HEK293 (cell line): ENCODE measurements around the gene MBNL2.

Experiments
- CTCF ChIA-PET: fragments of 350-600 bp; formaldehyde crosslinking; extraction: SDS; loops from one replicate; lab custom pipeline; 2021; ENCODE audit warnings: antibody characterized with exemption; lab: Yijun Ruan, JAX
- POLR2A ChIA-PET: fragments of 300-600 bp; formaldehyde crosslinking; extraction: SDS; loops from one replicate; lab custom pipeline; 2020; ENCODE audit warnings: antibody characterized with exemption, inconsistent platforms; lab: Yijun Ruan, JAX
- H3K27ac ChIP-seq: fragments of 200-500 bp; sonication (Bioruptor generic); 2 replicates; pipeline ENCODE4 v1.5.1; 2014; ENCODE audit warnings: low read depth, low read length, control low read depth, inconsistent platforms; ENCODE audit errors: extremely low read depth
- H3K36me3 ChIP-seq, 2 experiments: fragments of 200-500 bp in 1 of 2; sonication (Bioruptor generic) in 1 of 2; 1 replicate in 1 of 2; 2 replicates in 1 of 2; pipeline ENCODE4 v1.5.1; 2014 to 2017; ENCODE audit warnings: inconsistent platforms in 2 of 2, low read length in 2 of 2; ENCODE audit not compliant: control insufficient read depth in 2 of 2, insufficient read depth in 1 of 2
- H3K4me1 ChIP-seq: fragments of 200-500 bp; sonication (Bioruptor generic); 2 replicates; pipeline ENCODE4 v1.5.1; 2014; ENCODE audit warnings: mild to moderate bottlenecking, low read length, inconsistent platforms; ENCODE audit not compliant: control insufficient read depth, insufficient read depth
- H3K4me3 ChIP-seq: 2 replicates; pipeline ENCODE4 v1.5.1; 2011; ENCODE audit warnings: low read depth, mild to moderate bottlenecking, control low read depth, low read length, moderate library complexity
- H3K9me3 ChIP-seq: fragments of 200-500 bp; sonication (Bioruptor generic); 2 replicates; pipeline ENCODE4 v1.5.1; 2014; ENCODE audit warnings: low read depth, low read length, inconsistent platforms; ENCODE audit not compliant: control insufficient read depth, insufficient read depth
- GLIS2 ChIP-seq: fragments of 450-650 bp; formaldehyde crosslinking; IDR thresholded peaks from 2 replicates; pipeline ENCODE4 v1.5.1; 2016; ENCODE audit warnings: missing biosample characterization, missing genetic modification characterization
- OSR2 ChIP-seq: fragments of 450-650 bp; formaldehyde crosslinking; IDR thresholded peaks from 2 replicates; pipeline ENCODE4 v1.5.1; 2016; ENCODE audit warnings: missing biosample characterization, missing genetic modification characterization
- PRDM10 ChIP-seq: fragments of 450-650 bp; formaldehyde crosslinking; IDR thresholded peaks from 2 replicates; pipeline ENCODE4 v1.5.1; 2016; ENCODE audit warnings: missing biosample characterization, missing genetic modification characterization
- PRDM2 ChIP-seq: fragments of 450-650 bp; formaldehyde crosslinking; IDR thresholded peaks from 2 replicates; pipeline ENCODE4 v1.5.1; 2016; ENCODE audit warnings: missing biosample characterization, missing genetic modification characterization, borderline replicate concordance
- REPIN1 ChIP-seq: fragments of 450-650 bp; formaldehyde crosslinking; IDR thresholded peaks from 2 replicates; pipeline ENCODE4 v1.5.1; 2017; ENCODE audit warnings: missing biosample characterization, missing genetic modification characterization, low read depth
- SP3 ChIP-seq: fragments of 450-650 bp; formaldehyde crosslinking; IDR thresholded peaks from 2 replicates; pipeline ENCODE4 v1.5.1; 2016; ENCODE audit warnings: missing biosample characterization, missing genetic modification characterization
- ZBTB20 ChIP-seq: fragments of 450-650 bp; formaldehyde crosslinking; IDR thresholded peaks from 2 replicates; pipeline ENCODE4 v1.5.1; 2016; ENCODE audit warnings: missing biosample characterization, missing genetic modification characterization
- ZNF221 ChIP-seq: fragments of 450-650 bp; formaldehyde crosslinking; IDR thresholded peaks from 2 replicates; pipeline ENCODE4 v1.5.1; 2017; ENCODE audit warnings: missing biosample characterization, missing genetic modification characterization, borderline replicate concordance
- ZNF366 ChIP-seq: fragments of 450-650 bp; formaldehyde crosslinking; conservative IDR thresholded peaks from 2 replicates; pipeline ENCODE4 v1.5.1; 2016; ENCODE audit warnings: missing biosample characterization, missing genetic modification characterization
- ZNF558 ChIP-seq: fragments of 450-650 bp; formaldehyde crosslinking; IDR thresholded peaks from 2 replicates; pipeline ENCODE4 v1.5.1; 2016; ENCODE audit warnings: missing biosample characterization, missing genetic modification characterization
- ZNF626 ChIP-seq: fragments of 450-650 bp; sonication (Bioruptor Pico); formaldehyde crosslinking; IDR thresholded peaks from 2 replicates; pipeline ENCODE4 v1.5.1; 2018; ENCODE audit warnings: missing biosample characterization, missing genetic modification characterization, inconsistent platforms
- ZNF701 ChIP-seq: fragments of 450-650 bp; formaldehyde crosslinking; IDR thresholded peaks from 2 replicates; pipeline ENCODE4 v1.5.1; 2016; ENCODE audit warnings: missing biosample characterization, missing genetic modification characterization
- ZNF768 ChIP-seq: fragments of 450-650 bp; formaldehyde crosslinking; IDR thresholded peaks from 2 replicates; pipeline ENCODE4 v1.5.1; 2018; ENCODE audit warnings: missing biosample characterization, mild to moderate bottlenecking, missing genetic modification characterization
- ZNF792 ChIP-seq: fragments of 450-650 bp; formaldehyde crosslinking; IDR thresholded peaks from 2 replicates; pipeline ENCODE4 v1.5.1; 2016; ENCODE audit warnings: missing biosample characterization, missing genetic modification characterization
- TF ChIP-seq, protein P1 (sequence below): fragments of 450-650 bp; IDR thresholded peaks from 2 replicates; pipeline ENCODE4 v1.5.1; 2018; ENCODE audit warnings: missing biosample characterization, missing genetic modification characterization
- TF ChIP-seq, protein P2 (sequence below): fragments of 450-650 bp; formaldehyde crosslinking; IDR thresholded peaks from 2 replicates; pipeline ENCODE4 v1.5.1; 2016; ENCODE audit warnings: missing biosample characterization, missing genetic modification characterization
- TF ChIP-seq, protein P3 (sequence below): fragments of 450-650 bp; formaldehyde crosslinking; IDR thresholded peaks from 2 replicates; pipeline ENCODE4 v1.5.1; 2016; ENCODE audit warnings: missing biosample characterization, missing genetic modification characterization
- TF ChIP-seq, protein P4 (sequence below): fragments of 450-650 bp; formaldehyde crosslinking; IDR thresholded peaks from 2 replicates; pipeline ENCODE4 v1.5.1; 2016; ENCODE audit warnings: missing biosample characterization, missing genetic modification characterization
- TF ChIP-seq, protein P5 (sequence below): fragments of 450-650 bp; formaldehyde crosslinking; IDR thresholded peaks from 2 replicates; pipeline ENCODE4 v1.5.1; 2017; ENCODE audit warnings: missing biosample characterization, missing genetic modification characterization

The MBNL2 gene

DNA sequence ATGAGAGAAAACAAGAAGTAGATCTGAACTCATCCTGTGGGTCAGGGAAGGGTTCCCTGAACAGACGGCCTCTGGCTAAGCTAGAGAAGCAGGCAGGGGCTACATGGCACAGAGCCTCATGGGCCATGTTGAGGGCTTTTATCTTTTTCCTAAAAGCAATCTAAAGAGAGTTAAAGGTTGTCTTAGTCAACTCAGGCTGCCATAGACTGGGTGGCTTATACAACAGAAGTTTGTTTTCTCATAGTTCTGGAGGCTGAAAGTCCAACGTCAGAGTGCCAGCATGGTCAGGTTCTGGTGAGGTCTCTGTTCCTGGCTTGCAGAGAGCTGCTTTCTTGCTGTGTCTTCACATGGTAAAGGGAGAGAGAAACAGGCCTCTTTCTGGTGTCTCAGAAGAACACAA lies 2.9 kb upstream of the MBNL2 start:
- Histone ChIP-seq H3K36me3 (no peaks in the 10 kb centered on the region), H3K4me1 (peaks cover 5% of the 10 kb centered on the region; the same call in 1 of the 2 replicates), H3K4me3 (no peak overlapping the region), H3K27ac (no peak overlapping the region), H3K9me3 (no peaks in the 10 kb centered on the region)
- CTCF ChIA-PET = interaction anchor here (1.4 kb wide), 1 partner anchor 109 kb away, joined by 4 read pairs; no protein-coding TSS in a partner anchor
- TF ChIP-seq REPIN1 (tag by site-specific recombination) (no peak), ZNF366 (tag by site-specific recombination) (no peak), SP3 (no peak), ZNF626 (tag by site-specific recombination) (no peak), ZNF792 (tag by site-specific recombination) (no peak), ZNF558 (no peak), ZNF701 (tag by site-specific recombination) (no peak), ZNF768 (tag by site-specific recombination) (no peak), PRDM10 (no peak), OSR2 (tag by site-specific recombination) (no peak), ZNF221 (no peak), PRDM2 (tag by site-specific recombination) (no peak), GLIS2 (tag by site-specific recombination) (no peak), ZBTB20 (no peak)
- TF ChIP-seq, protein P1, sequence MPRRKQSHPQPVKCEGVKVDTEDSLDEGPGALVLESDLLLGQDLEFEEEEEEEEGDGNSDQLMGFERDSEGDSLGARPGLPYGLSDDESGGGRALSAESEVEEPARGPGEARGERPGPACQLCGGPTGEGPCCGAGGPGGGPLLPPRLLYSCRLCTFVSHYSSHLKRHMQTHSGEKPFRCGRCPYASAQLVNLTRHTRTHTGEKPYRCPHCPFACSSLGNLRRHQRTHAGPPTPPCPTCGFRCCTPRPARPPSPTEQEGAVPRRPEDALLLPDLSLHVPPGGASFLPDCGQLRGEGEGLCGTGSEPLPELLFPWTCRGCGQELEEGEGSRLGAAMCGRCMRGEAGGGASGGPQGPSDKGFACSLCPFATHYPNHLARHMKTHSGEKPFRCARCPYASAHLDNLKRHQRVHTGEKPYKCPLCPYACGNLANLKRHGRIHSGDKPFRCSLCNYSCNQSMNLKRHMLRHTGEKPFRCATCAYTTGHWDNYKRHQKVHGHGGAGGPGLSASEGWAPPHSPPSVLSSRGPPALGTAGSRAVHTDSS = no peak
- TF ChIP-seq, protein P2, sequence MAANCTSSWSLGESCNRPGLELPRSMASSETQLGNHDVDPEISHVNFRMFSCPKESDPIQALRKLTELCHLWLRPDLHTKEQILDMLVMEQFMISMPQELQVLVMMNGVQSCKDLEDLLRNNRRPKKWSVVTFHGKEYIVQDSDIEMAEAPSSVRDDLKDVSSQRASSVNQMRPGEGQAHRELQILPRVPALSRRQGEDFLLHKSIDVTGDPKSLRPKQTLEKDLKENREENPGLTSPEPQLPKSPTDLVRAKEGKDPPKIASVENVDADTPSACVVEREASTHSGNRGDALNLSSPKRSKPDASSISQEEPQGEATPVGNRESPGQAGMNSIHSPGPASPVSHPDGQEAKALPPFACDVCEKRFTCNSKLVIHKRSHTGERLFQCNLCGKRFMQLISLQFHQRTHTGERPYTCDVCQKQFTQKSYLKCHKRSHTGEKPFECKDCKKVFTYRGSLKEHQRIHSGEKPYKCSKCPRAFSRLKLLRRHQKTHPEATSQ (tag by site-specific recombination) = no peak
- TF ChIP-seq, protein P3, sequence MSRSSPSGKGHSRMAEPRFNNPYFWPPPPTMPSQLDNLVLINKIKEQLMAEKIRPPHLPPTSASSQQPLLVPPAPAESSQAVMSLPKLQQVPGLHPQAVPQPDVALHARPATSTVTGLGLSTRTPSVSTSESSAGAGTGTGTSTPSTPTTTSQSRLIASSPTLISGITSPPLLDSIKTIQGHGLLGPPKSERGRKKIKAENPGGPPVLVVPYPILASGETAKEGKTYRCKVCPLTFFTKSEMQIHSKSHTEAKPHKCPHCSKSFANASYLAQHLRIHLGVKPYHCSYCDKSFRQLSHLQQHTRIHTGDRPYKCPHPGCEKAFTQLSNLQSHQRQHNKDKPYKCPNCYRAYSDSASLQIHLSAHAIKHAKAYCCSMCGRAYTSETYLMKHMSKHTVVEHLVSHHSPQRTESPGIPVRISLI (tag by site-specific recombination) = no peak
- TF ChIP-seq, protein P4, sequence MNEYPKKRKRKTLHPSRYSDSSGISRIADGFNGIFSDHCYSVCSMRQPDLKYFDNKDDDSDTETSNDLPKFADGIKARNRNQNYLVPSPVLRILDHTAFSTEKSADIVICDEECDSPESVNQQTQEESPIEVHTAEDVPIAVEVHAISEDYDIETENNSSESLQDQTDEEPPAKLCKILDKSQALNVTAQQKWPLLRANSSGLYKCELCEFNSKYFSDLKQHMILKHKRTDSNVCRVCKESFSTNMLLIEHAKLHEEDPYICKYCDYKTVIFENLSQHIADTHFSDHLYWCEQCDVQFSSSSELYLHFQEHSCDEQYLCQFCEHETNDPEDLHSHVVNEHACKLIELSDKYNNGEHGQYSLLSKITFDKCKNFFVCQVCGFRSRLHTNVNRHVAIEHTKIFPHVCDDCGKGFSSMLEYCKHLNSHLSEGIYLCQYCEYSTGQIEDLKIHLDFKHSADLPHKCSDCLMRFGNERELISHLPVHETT (tag by site-specific recombination) = no peak
- TF ChIP-seq, protein P5, sequence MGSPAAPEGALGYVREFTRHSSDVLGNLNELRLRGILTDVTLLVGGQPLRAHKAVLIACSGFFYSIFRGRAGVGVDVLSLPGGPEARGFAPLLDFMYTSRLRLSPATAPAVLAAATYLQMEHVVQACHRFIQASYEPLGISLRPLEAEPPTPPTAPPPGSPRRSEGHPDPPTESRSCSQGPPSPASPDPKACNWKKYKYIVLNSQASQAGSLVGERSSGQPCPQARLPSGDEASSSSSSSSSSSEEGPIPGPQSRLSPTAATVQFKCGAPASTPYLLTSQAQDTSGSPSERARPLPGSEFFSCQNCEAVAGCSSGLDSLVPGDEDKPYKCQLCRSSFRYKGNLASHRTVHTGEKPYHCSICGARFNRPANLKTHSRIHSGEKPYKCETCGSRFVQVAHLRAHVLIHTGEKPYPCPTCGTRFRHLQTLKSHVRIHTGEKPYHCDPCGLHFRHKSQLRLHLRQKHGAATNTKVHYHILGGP (tag by site-specific recombination) = no peak
- POLR2A ChIA-PET = no interaction called here
